Stimulated activated CD8-positive, alpha-beta memory T cell treated with anti-CD3 and anti-CD28 coated beads, Interleukin-4, amount 100 ng/mL, for 4 hours (primary cell): Measurements from ENCODE around the gene ZDHHC21.

Experiments used
- DNase-seq, 2 donors: peaks; one replicate each; pipeline ENCODE4 v3.0.0-alpha.2; 2020; ENCODE audit warnings: low read depth in 2 of 2, low spot score in 1 of 2

ZDHHC21 gene

DNA sequence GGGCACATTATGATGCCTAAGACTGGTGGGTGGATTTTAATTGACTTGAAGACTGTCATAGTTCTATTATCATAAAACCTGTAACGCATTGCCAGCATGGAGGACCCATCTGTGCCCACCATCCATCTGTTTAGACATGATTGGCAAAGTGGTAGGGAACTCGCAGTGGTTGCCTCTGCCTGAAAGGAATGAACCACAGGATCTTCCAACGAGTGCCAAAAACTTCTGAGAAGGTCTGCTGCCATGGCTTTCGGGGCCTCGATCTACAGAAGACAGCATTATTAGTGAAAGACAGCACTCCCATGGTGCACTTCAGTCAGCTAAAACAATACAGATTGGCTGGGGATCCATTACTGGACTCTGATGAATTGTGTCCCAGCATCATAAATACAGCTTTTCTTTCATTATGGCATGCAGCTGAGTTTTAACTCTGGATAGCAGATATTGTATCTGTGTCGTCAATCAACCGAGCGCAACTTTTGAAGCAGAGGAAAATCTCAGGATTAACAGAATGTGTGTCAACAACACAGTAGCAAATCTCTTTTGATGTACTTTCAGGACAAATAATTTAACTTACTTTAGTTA lies 74.3 kb downstream of the ZDHHC21 start:
- DNase-seq = no peak

DNA sequence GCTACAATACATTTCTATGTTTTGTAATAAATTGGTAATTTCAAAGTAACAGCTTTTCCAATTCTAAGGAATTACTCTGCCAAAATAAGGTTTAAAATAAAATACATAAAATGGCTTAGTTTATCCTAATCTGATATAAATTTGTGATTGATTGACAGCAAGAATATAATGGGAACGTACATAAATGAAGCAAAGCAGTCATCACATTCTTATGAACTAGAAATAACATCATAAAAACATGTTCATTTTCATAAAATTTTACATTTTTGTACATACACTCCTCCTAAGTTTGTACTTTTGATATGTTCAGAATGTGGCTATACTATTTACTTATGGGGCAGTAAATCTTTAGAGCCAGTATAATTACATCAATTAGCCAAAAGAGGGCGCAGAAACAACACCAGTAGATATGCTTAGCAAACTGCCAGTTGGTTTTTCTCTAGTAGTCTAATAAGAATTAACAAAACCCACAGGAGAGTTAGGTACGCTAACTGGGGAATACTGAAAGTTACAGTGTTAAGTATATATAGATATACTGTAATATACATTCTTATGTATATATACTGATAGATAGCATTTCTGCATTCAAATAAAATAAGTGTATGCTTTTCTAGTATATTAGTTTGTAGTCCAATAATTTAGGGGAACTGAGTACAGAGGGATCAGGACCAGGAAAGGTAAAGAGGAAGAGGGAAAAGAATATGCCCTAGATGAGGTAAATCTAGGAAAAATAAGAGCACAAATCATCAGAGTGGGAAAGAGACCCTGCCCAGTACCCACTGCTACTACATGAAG lies 76.8 kb downstream of the ZDHHC21 start:
- no peak for DNase-seq

DNA sequence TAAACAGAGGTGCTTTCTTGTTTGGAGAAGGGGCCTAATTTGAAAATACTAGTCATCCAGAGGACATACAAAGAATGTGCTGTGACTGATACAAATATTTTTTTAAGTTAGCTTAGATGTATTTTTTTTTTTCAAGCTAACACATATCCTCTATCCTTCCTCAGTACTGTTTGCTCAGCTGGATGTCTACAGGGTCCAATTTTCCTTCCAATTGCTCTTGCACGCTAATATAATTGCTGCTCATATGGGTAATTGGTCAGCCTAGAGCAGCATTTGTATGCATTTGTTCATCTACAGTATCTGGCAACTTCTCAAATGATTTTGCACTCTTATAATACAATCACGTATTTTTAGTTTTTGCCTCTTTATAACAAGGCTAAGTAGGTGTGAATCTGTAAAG lies 84.7 kb downstream of the ZDHHC21 start:
- no peak for DNase-seq

DNA sequence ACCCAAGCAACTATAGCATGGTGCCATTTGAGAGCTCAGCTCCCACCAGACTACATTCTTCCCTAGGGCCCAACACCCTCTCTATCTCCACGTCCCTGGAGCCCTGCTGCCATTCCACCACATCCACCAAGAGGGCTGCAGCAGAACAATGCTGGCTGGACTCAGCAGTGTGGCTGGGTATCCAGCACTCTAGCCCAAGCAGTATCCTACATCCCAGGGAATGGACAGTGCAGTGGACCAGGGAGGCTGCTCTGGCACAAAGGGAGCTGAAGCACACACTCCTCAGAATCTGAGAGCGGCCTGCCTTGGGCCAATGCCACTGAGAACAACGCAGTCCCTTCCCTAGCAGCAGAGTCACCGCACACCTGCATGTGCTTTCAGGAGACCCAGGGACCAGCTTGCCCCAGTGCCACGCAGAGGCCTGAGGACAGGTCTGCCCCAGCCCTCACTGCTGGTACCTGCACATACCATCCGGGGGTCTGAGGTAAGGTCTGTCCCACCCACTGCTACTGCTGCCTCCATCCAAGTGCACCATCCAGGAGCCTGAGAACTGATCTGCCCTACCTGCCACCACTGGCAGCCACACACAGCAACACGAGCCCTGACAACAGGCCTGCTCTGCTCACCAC lies 95.9 kb downstream of the ZDHHC21 start:
- no peak for DNase-seq

DNA sequence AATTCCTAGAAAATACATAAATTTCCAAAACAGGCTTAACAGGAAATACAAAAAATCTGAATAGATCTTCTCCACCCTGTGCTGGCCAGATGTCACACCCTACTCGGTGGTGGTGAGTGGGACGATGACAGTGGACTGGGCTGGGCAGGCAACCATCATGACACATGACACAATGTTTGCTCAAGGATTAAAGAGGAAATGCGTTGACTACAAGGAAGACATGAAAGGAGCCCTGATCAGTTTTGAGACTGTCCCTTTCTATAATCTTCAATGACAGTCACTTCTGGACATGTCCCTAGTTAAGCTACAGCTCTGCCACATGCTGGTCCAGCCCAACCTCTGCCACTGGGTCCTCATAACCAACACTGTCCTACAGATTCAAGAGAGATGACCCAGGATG lies 99.8 kb downstream of the ZDHHC21 start:
- DNase-seq = no peak

DNA sequence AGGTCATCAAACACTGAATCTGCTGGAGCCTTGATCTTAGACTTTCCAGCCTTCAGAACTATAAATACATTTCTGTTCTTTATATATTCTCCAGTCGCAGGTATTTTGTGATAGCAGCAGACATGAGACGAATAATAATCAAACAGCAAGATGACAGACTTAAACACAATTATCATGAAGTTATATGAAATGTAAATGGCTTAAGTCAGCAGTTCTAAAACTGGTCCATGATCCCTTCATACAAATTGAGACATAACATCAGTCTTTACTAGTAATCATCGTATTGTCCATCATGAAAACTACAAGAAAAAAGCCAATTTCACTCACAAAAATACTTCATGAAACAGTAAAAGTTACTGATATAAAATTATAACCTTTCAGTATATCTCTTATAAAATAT lies 101.8 kb downstream of the ZDHHC21 start:
- DNase-seq = no peak

DNA sequence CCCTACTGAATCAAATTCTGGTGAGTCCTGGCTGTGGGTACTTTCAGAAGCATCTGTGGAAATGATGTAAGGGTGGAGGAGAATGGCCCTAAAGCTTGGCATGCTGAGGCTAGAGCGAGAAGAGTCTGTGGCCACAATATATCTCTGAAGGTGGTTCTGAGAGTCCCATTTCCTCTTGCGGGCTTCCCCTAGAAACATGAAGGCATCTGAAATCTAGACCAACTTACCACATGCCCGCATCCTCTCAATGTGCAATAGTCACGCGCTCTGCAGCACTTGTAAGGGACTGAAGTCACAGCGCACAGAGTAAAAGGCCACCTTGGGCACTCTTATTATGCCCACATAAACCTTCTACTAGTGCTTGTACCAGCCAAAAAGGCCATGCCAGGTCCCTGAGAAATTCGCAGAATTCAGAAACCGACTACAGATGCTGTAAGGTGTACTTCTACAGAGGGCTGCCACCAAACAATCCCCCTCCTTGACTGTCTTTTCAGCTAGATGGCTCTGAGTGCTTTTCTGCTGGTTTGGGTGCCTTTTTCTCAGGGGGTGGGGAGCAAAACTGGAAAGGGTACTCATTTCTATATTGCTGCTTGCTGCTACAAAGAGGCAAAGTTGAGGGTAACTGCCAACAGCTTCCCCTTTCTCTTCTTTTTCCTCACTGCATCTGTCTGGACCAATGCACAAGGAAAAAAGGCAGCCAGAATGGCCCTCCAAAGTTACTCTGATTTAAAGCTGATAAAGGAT lies 107.3 kb downstream of the ZDHHC21 start:
- no peak for DNase-seq

DNA sequence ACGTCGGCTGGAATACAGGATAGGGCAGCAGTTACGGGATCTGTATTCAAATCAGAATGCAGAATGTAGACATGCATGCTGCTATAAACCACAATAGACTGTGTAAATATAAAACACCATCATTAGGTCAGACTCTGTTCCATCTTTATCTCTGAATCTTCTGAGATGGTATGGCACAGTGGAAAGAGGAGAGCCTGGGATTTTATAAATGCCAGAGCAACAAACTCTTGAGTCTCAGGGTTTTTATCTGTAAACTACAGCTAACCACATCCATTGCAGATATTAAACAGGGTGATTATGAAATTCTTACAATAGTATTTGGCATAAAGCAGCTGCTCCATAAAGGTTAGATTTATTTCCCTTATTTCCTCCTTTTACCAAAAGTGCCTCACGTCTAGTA lies 108.7 kb downstream of the ZDHHC21 start:
- DNase-seq = no peak

DNA sequence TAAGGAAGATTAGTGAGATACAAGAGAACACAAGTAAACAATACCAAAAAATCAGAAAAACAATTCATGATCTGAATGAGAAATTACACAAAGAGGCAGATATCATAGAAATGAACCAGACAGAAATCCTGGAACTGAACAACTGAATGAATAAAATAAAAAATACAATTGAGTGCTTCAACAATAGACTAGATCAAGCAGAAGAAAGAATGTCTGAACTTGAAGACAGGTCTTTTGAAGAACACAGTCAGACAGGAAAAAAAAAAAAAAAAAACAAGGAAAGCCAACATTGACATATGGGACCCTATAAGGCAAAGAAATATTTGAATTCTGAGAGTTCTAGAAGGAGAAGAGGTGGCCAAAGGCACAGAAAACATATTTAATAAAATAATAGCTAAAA lies 115.2 kb downstream of the ZDHHC21 start:
- no peak for DNase-seq

DNA sequence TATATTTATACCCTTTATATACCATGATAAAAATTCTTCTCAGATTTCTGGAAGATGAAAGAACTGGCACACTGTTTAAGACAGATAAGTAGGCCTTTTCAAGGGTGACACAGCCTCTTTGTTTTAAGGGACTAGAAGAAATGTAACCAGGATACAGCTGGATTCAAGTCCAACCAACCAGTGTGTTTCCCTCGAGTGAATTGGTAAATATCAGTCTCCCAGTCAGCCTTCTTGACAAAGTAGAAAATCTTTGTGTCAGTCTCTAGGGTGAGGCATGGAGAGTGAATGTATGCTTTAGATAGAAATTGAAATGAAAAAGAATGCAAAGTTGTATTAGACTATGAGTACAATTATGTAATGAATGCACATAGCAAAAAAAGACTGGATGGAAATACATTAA lies 119.1 kb downstream of the ZDHHC21 start:
- no peak for DNase-seq

DNA sequence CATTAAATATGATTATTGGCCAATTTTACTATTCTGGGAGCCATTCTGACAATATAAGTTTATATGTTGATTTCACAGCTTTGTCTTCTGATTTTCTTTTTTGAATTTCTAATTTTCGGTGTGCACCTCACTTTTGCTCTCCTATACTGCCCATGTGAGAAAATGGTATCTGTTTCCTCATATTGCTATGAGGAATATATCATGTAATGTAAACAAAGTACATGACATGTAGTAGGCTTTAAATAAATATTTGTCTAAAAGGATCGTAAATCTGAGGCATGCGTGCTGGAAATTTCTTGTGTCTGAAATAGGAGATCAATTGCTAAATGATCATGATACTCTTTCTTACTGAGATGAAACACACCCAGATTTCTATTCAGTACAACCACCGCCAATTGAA lies 119.9 kb downstream of the ZDHHC21 start:
- DNase-seq = no peak

DNA sequence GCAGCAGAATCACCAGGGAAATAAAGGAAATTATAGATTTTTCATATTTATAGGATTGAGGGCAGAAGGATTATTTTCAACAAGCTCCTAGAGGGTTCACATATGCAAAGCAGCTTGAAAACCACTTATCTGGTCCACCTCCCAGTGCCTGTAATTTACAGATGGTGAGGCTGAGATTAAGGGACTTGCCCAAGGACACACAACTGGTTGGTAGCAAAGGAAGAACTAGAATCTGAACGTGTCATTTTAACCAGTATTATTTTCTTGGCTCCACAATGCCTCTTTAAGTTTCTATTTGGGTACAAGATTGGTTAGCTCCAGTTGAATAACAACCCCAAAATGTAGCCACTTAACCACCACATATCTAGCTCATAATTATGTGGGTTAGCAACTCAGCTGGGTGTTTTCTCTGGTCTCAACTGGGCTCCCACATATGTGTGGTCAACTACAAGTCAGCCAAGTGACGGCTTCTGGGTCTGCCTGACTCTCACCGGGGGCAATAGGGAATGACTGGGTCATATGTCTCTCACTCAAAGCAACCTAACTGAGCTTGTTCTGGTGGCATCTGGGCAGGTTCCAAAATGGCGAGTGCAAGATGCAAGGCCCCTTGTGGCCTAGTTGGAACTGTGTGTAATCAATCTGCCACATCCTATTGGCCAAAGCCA lies 127.7 kb downstream of the ZDHHC21 start:
- no peak for DNase-seq

DNA sequence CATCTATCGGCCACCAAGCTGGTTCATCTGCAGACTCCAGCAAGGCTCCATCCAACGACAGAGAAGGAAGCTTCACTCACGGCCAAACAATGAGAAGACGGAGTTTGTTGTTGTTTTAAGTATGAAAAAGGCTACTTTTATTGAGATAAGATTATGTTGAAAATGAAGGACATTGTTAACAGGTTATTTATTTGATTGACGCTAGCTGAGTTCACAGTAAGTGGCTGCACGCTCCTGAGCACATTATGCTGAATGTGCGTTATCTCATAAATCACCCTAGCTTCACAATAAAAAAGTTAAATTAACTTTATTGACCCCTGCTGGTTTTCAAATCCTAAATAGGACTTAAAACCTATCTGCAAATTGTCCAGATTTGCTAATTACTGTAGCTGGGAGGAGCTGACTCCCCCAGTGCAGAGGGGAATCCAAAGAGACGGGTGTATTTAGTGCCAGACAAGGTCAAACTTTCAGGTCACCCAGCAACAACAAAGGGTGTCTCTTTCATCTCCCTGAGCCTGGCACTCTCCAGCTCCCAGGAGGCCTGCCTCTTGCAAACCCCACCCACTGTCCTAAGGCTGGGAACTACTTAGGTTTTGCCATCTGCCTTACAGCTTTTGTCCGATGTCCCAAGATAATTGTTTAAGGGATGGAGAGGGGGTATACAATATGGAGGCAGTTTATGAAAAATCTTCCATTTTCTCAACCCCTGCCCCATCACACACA lies 129.2 kb downstream of the ZDHHC21 start:
- DNase-seq = no peak

DNA sequence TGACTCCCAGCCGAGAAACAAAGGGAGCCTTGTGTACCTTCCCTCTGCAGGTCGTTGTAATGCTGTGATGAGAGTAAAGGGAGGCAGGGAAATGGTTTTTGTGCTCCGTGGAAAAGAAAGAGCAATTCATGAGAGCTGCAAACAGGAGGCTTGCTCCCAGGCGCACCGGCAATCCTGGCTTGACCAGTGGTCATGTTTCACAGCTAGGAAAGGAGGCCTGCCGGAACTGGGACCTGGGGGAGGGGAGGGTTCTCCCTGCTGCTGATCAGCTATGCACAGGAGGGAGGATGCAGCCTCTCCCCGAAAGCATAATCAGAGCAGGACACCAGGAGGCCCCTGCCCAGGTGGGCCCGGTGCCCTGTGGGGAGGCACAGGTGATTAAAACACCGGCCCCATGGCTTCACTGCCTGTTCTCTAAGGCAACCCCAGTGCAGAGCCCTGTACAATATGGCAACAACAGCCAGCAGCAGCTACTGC lies 131.3 kb downstream of the ZDHHC21 start:
- no peak for DNase-seq
